Stimulated activated naive CD8-positive, alpha-beta T cell treated with anti-CD3 and anti-CD28 coated beads, Interleukin-15, Interleukin-2, amounts not matched to agents 100 ng/mL and 50 ng/mL, for 24 hours (primary cell): ENCODE data around the gene BRD3OS.

Experiments
- H3K27ac Mint-ChIP-seq: one replicate; pipeline ENCODE4 v1.8.0; 2021; ENCODE audit warnings: mild to moderate bottlenecking, mixed read lengths
- H3K27me3 Mint-ChIP-seq: one replicate; pipeline ENCODE4 v1.8.0; 2021; ENCODE audit warnings: mixed read lengths
- H3K36me3 Mint-ChIP-seq: one replicate; pipeline ENCODE4 v1.8.0; 2021; ENCODE audit warnings: low read depth, mixed read lengths
- H3K4me1 Mint-ChIP-seq: one replicate; pipeline ENCODE4 v1.8.0; 2021; ENCODE audit warnings: low read depth, mixed read lengths
- H3K4me3 Mint-ChIP-seq: one replicate; pipeline ENCODE4 v1.8.0; 2021; ENCODE audit warnings: mild to moderate bottlenecking, mixed read lengths
- H3K9me3 Mint-ChIP-seq: one replicate; pipeline ENCODE4 v1.8.0; 2021; ENCODE audit warnings: mixed read lengths

Gene BRD3OS

DNA sequence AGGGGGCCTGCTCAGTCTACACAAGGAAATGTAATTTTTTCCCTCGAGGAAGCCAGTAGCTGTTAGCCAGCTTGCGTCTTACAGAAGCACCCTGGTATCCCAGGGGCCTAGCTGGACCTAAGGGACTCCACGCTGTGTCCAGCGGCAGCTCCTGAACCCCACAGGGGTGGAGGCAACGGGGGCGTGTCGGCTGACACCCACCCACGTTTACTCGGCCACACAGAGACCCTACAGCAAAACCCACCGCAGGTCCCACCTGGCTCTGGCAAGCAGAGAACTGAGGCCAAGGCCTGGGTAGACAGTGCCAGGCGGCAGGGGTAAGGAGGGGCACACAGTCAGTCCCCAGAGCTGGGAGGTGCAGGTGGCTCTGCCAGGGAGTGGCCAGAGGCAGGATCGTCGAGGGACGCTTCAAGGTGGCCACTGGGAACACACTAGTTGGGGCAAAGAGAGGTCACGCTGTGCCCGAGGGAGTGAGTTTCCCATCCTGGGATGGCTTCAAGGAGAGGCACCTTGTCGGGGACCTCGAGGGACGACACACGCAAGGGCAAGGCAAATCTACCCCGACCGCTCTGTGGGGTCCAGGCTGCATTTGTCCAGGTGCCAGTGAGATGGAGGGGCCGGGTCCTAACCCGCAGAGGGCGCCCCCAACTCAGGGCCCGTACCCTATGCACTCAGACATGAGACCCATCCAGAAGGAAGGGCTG lies 20.7 kb downstream of the BRD3OS start:
- no peaks in the 10 kb centered on the region for H3K4me1 Mint-ChIP-seq
- no peak overlapping the region for H3K27ac Mint-ChIP-seq
- H3K4me3 Mint-ChIP-seq: no peak overlapping the region
- H3K36me3 Mint-ChIP-seq: peaks cover 13% of the 10 kb centered on the region
- H3K9me3 Mint-ChIP-seq: no peaks in the 10 kb centered on the region
- no peaks in the 10 kb centered on the region for H3K27me3 Mint-ChIP-seq

DNA sequence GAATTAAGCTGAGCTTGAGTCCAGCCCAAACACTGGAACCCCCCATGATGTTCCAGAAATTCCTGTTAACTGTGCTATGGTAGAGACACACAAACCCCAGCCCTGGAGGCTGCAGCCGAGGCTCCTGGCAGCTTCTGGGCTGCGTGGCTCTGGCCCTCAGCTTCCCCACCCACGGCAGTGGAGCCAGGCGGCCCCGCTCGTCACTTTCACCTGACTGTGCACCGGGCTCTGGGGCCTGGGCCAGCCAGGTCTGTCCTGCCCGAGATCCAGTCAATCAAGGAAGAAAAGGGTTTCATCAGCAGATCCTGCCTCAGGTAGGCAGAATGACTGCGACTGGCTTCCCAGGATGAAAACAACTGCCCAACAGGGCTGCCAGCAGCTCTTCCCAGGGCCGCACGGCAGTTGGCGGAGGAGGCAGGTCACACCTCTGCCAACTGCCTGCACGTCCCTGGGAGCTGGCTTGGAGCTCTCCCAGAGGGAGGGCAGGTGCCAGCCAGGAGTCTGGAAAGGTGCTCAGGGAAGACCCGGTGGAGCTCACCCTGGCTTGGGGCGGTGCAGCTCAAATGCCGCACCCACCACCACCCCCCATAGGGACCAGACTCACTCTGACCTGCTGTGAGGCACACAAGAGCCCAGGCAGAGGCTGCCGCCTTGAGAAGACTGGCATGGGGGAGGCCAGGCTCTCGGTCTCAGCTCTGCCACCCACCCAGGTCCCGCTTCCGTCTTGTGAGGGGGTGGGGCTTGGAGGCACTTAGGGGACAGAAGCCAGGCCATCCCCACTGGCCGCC lies 21.8 kb downstream of the BRD3OS start:
- no peaks in the 10 kb centered on the region for H3K9me3 Mint-ChIP-seq
- H3K4me3 Mint-ChIP-seq: no peak overlapping the region
- H3K36me3 Mint-ChIP-seq: peaks cover 20% of the 10 kb centered on the region
- no peaks in the 10 kb centered on the region for H3K27me3 Mint-ChIP-seq
- no peak overlapping the region for H3K27ac Mint-ChIP-seq
- no peaks in the 10 kb centered on the region for H3K4me1 Mint-ChIP-seq

DNA sequence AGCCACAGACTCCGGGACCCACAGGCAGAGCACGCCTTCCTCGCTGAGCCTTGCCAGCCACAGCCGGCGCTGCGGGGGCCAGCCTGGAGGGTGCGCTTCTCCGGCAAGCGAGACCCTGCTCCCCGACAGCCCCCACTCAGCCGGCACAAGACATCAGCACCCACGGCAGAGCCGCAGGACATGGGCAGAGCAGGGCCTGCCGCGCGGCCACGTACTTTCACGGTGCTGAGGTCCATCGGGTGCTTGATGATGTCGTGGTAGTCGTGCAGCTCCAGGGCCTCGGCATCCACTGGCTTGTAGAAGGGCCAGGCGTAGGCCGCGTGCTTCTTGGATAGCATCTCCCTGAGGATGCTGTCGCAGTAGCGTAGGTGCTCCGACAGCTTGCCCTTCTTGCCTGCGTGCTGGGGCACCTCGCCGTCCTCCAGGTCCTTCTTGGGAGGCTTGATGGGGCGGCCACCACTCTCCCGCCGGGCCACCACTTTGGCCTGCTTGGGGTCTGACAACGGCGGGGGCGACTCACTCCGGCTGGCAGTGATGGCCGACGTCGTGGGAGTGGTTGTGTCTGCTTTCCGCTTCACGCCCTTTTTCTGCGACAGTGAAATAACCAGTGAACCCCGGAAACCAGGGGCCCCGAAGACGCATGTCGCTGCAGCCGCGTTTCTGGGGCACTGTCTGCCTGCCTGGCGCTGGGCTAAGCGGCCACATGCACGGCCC lies 22.7 kb downstream of the BRD3OS start:
- peaks cover 20% of the 10 kb centered on the region for H3K36me3 Mint-ChIP-seq
- no peaks in the 10 kb centered on the region for H3K27me3 Mint-ChIP-seq
- no peaks in the 10 kb centered on the region for H3K4me1 Mint-ChIP-seq
- H3K27ac Mint-ChIP-seq: no peak overlapping the region
- H3K4me3 Mint-ChIP-seq: no peak overlapping the region
- H3K9me3 Mint-ChIP-seq: no peaks in the 10 kb centered on the region

DNA sequence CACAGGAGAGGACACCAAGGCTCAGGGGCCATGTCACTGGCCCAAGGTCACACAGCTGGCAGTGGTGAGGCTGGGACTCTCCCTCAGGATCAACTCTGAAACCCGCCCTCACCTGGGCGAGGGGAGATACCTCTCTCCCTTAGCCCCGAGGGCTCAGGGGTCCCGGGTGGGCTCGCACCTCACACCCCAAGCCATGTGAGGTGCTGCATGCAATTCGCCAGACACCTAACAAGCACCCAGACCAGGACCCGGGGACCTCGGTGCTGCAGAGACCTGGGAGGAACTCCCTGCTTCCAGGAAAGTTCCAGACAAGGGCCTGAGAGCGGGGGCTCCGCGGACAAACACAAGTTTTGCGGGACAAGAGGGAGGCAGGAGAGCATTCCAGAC lies 23.3 kb downstream of the BRD3OS start:
- H3K36me3 Mint-ChIP-seq: peaks cover 16% of the 10 kb centered on the region
- no peak overlapping the region for H3K27ac Mint-ChIP-seq
- no peaks in the 10 kb centered on the region for H3K27me3 Mint-ChIP-seq
- no peaks in the 10 kb centered on the region for H3K4me1 Mint-ChIP-seq
- no peak overlapping the region for H3K4me3 Mint-ChIP-seq
- H3K9me3 Mint-ChIP-seq: no peaks in the 10 kb centered on the region

DNA sequence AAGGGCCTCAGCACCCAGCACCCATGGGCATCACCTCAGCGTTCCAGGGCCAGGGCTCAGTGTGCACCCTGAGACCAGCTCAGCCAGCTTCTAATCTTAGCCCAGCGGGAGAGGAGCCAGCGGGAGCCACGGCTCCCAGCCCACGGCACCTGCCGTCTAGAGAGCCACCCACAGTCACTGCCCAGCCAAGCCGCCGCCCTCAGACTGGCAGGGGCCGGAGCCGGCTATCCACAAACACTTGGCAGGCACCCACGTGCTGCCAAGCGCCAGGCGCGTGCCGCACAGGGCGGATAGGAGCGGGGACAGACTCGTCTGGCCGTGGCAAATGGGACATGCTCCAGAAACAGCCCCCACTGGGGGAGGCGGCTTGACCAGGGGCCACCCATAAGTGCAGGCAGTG lies 24.0 kb downstream of the BRD3OS start:
- Mint-ChIP-seq H3K9me3 (no peaks in the 10 kb centered on the region), H3K4me3 (no peak overlapping the region), H3K36me3 (peaks cover 12% of the 10 kb centered on the region), H3K4me1 (no peaks in the 10 kb centered on the region), H3K27me3 (no peaks in the 10 kb centered on the region), H3K27ac (no peak overlapping the region)

DNA sequence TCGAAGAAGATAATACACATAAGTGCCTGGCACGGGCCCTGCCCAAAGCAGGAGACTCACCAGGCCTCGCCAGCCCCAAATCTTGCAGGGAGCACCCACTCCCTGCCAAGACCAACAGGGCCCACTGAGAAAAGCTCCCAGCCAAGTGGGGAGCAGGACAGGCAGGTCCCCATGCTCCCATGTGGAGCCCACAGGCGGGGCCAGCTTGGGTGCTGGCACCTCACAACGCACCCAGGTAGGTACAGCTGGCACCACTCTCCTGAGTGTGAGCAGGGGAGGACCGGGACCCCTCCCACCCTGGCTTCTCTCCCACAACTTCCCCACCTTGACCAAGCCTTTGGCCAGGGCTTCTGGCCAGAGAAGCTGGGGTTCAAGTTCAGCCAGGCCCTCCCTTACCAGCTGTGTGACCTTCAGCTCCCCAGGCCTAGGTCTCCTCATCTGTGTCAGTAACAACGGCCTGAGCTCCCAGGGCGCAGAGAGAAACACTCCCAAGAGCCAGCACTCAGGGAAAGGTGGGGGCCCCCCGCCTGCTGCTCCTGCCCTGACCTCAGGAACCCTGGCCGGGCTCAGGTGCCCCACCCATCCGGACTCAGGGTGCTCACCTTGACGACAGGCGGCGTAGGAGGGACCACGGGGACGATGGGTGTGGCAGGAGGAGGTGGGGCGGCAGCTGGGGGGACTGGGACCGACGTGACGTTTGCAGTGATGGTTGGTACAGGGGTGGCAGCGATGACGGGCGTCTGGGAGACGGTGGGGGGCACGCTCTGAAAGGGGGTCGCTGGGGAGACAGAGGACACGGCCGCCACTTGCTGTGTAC lies 24.7 kb downstream of the BRD3OS start:
- no peak overlapping the region for H3K4me3 Mint-ChIP-seq
- H3K27ac Mint-ChIP-seq: no peak overlapping the region
- H3K36me3 Mint-ChIP-seq: peaks cover 12% of the 10 kb centered on the region
- no peaks in the 10 kb centered on the region for H3K9me3 Mint-ChIP-seq
- no peaks in the 10 kb centered on the region for H3K4me1 Mint-ChIP-seq
- H3K27me3 Mint-ChIP-seq: no peaks in the 10 kb centered on the region

DNA sequence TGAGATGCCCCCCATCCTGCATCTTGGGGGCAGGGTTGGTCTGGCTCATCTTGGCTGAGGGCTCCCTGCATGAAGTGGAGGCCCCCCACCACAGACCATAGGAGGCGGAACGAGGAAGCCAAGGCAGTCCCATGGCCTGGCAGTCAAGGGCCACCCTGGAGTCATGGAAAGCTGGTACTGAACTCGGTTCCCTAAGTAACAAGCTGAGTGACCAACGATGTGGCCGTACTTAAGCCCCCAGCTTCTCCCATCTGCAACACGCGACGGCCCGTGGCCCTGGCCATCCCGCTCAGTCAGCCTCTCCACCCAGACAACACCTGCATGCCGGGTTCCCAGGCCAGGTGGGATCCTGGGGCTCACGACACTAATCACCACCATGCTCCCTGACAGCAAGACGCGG lies 25.4 kb downstream of the BRD3OS start:
- peaks cover 12% of the 10 kb centered on the region for H3K36me3 Mint-ChIP-seq
- no peak overlapping the region for H3K4me3 Mint-ChIP-seq
- H3K9me3 Mint-ChIP-seq: no peaks in the 10 kb centered on the region
- no peak overlapping the region for H3K27ac Mint-ChIP-seq
- no peaks in the 10 kb centered on the region for H3K4me1 Mint-ChIP-seq
- H3K27me3 Mint-ChIP-seq: no peaks in the 10 kb centered on the region

DNA sequence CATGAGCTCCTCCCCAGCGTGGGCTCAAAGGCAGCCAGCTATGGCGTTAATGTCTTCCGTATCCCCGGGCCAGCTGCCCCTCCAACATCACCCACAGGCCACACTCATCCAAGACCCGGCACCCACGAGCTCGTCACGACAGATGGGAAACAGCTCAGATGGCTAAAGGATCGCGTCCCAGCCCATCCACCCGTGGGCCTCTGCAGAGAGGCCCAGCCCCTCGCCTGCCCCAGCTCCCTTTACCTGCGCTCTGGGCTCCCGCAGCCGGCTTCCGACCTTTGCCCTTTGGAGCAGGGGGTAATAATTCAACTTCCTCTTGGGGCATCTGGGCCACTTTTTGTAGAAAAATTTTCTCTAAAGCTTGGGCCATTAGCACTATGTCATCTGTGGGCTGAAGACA lies 26.0 kb downstream of the BRD3OS start:
- H3K4me3 Mint-ChIP-seq: no peak overlapping the region
- H3K9me3 Mint-ChIP-seq: no peaks in the 10 kb centered on the region
- H3K27me3 Mint-ChIP-seq: no peaks in the 10 kb centered on the region
- H3K4me1 Mint-ChIP-seq: peaks cover 3% of the 10 kb centered on the region
- H3K36me3 Mint-ChIP-seq: peaks cover 12% of the 10 kb centered on the region
- H3K27ac Mint-ChIP-seq: no peak overlapping the region

DNA sequence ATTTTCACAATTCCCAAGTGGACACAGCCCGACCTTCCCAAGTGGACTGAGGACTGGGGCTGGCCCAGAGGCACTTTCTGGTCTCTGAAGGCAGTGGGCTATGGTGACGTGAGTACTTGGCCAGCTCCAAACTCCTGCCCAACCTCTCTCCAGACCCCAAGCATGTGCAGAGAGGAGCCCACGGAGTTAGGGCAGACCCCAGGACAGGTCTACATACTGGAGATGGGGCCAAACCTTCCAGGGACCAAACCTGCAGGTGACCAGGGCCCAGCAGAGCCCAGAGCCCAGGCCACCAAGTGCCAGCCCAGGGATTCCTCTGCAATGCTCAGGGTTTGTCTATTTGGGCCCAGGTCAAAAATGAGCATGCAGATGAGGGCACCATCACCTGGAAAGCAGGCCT lies 27.2 kb downstream of the BRD3OS start:
- Mint-ChIP-seq H3K4me3 (no peak overlapping the region), H3K4me1 (peaks cover 10% of the 10 kb centered on the region)

DNA sequence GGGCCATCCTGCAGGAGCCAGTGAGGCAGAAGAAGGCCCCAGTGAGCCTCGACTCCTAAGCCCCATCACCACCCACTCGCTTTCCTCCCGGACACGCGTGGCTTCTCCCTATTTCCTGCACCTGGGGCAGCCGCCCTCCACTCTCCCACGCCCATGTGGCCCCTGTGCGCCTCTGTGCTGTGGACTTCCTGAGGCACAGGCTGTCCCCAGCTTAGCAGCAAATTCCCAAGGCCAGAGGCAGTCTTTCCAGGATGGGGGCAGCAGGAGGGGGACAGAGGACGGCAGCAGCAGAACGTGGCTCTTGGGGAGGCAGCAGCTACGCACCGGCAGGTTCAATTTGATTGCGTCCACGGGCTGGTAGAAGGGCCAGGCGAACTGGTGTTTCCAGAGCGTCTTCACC lies 27.7 kb downstream of the BRD3OS start:
- H3K4me1 Mint-ChIP-seq: peaks cover 10% of the 10 kb centered on the region
- H3K27ac Mint-ChIP-seq: no peak overlapping the region
- no peaks in the 10 kb centered on the region for H3K27me3 Mint-ChIP-seq
- peaks cover 9% of the 10 kb centered on the region for H3K36me3 Mint-ChIP-seq
- H3K4me3 Mint-ChIP-seq: no peak overlapping the region
- no peaks in the 10 kb centered on the region for H3K9me3 Mint-ChIP-seq

More for the DNA sequence above, 27.2 kb downstream of the BRD3OS start:
- no peak overlapping the region for H3K27ac Mint-ChIP-seq
- H3K27me3 Mint-ChIP-seq: no peaks in the 10 kb centered on the region
- H3K36me3 Mint-ChIP-seq: peaks cover 11% of the 10 kb centered on the region
- H3K9me3 Mint-ChIP-seq: no peaks in the 10 kb centered on the region

DNA sequence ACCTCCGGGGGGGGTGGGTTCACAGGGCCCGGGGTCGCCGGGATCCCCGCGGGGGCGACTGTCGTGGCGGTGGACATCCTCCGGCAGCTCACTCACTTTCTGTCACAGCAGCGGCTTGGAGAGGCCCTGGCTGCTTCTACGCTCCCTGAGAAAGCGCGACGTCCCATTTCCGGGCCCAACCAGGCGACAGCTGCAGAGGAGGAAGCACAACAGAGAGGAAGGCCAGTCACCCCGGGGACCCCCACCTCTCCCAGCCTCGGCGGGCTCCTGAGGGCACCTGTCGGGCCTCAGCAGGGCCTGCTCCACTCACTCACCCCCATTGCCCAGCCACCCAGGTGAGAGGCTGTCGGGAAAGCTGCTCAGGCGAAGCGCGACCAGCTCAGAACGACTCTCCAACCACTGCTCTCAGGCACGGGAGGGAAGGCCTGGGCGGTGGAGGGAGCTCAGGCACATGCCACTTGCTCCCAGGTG lies 28.2 kb downstream of the BRD3OS start:
- H3K4me1 Mint-ChIP-seq: peaks cover 10% of the 10 kb centered on the region
- no peak overlapping the region for H3K27ac Mint-ChIP-seq
- H3K27me3 Mint-ChIP-seq: no peaks in the 10 kb centered on the region
- no peak overlapping the region for H3K4me3 Mint-ChIP-seq
- H3K9me3 Mint-ChIP-seq: no peaks in the 10 kb centered on the region
- peaks cover 9% of the 10 kb centered on the region for H3K36me3 Mint-ChIP-seq

DNA sequence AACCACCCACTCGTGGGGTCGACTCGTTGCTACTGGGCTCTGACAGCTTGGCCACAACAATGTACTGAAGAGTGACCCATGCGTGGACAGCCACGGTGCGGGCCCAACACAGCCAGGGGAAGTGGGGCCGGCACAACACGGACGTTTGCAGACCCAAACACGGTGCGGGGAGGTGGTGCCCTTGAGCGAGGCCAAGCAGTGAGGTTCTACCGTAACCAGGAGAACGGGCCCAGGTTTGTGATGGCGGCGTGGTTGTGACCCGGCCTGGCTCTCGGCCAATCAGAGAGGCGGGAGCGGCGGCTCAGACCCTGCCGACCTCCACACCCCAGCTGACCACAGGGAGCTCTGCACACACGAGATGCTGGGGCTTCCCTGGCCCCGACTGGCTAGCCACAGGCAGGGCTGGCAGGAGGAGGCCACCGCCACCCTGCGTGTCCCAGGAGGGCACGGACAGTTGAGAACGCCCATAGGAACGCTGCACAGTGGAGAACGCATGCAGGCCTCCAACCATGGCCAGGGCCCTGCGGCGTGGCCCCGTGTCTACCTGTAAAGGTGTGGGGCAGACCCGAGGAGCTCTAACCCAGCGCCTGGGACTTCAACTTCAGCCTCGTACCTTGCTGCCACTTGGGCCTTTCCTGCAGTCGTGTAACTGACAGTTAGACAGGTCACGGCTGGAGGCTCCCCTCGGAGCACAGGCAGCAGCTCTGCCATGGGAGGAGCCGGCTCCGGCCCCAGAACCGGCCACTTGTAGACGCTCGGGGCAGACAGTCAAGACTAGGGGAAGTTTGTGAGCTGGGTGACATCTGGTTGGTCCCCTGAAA lies 28.9 kb downstream of the BRD3OS start:
- H3K27ac Mint-ChIP-seq: no peak overlapping the region
- no peaks in the 10 kb centered on the region for H3K9me3 Mint-ChIP-seq
- H3K36me3 Mint-ChIP-seq: peaks cover 9% of the 10 kb centered on the region
- no peaks in the 10 kb centered on the region for H3K27me3 Mint-ChIP-seq
- H3K4me1 Mint-ChIP-seq: peaks cover 15% of the 10 kb centered on the region
- H3K4me3 Mint-ChIP-seq: no peak overlapping the region

DNA sequence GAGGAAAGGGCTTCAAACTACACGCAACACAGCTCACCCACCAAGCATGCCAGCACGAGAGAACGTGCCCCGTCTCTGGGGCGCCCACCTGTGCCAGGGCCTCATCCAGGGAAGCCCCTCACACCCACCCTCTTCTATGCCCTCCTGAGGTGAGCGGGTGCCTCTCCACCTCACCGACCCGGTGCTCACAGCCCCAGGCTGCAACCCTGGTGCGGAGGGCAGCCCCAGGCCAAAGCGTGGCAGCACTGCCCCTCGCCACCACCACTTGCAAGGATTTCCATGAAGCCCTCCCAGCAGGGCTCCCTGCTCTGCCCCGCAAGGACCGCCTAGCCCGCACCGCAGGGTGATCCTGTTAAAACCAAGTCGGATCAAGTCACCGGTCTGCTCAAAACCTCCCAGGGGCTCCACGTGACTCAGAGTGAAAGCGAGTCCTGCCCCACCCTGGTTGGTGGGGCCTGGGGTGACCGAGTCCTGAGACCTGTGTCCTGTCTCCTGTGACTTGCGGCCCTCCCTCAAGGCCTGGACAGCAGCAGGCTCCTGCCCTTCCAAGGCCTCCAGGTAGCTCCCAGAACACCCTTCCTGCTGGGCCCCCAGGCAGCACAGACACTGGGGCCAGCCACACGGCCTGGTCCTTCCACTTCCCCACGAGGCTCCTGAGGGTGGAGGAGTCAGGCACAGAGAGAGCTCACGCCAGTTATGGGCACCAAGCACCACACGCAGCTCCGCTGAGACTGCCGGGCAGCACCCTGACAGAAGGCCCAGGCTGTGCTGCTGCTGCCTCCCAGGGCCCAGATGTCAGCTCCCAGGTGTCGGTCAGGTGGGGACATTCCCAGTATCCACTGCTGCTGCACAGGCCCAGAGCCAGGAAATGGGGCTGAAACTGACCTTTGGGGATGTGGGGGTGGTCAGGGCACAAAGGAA lies 29.9 kb downstream of the BRD3OS start:
- no peak overlapping the region for H3K27ac Mint-ChIP-seq
- H3K4me1 Mint-ChIP-seq: peaks cover 18% of the 10 kb centered on the region
- no peak overlapping the region for H3K4me3 Mint-ChIP-seq
- H3K36me3 Mint-ChIP-seq: peaks cover 9% of the 10 kb centered on the region
- H3K9me3 Mint-ChIP-seq: no peaks in the 10 kb centered on the region
- H3K27me3 Mint-ChIP-seq: no peaks in the 10 kb centered on the region
